ENCODE measurements around the gene MAEA.

- no peak for TF ChIP-seq CTCF (IDR thresholded peaks at IDR 0.05)
- TF ChIP-seq EZH2 (IDR thresholded peaks at IDR 0.05), result no peak
- TF ChIP-seq EZH2phosphoT487 (IDR thresholded peaks at IDR 0.05), result no peak
These were observed 70.3 kb downstream of the MAEA start for GRCh38 chr4:1359976-1360375.
